Activated effector memory CD4-positive, alpha-beta T cell treated with anti-CD3 and anti-CD28 coated beads, Interleukin-2, amount 50 U/mL, for 16 hours (primary cell): ENCODE results near the gene CSTPP1.

ENCODE experiments used
- DNase-seq: peaks from one replicate; pipeline ENCODE4 v3.0.0-alpha.2; 2020

Gene CSTPP1, protein sequence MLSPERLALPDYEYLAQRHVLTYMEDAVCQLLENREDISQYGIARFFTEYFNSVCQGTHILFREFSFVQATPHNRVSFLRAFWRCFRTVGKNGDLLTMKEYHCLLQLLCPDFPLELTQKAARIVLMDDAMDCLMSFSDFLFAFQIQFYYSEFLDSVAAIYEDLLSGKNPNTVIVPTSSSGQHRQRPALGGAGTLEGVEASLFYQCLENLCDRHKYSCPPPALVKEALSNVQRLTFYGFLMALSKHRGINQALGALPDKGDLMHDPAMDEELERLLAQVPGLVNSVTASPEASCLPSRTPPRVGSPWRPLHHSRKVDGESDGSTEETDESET

DNA sequence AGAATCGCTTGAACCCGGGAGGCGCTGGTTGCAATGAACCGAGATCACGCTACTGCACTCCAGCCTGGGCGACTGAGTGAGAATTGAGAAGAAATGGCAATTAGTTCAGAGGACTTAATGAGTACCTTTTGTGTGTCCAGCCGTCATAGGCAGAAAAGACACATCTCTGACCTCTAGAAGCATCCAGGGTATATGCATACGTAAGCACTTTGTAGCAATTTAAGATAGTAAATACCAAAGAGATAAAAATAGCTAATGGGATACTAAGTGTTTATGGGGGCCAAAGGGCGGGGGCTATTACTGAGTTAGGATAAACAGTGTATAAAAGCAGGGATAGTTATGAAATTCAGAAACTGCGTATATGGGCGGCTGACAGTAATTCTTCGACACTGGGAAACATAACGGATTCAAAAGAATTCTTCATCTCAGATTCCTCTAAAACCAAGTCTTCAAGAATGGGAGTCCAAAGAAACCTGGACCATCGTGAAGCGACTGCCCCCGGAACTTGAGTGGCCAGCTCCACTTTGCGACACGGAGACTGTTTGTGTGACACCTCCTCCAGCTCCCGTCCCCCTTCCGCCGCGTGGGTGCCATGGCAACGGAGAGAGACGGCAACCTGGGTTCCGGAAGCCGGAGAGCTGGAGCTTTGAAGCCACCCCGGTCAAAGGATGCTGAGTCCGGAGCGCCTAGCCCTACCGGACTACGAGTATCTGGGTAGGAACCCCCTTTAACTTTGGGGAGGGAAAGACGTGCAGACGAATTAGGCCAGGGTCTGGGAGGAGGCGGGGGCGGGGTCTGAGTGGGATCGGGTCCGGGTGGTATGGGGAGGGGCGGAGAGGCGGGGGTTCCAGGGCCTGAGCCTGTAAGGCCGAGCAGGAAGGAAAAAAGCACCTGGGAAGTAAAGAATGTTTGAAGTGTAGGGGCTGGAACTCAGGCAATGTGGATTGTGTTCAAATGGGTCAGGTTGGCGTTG is at the start of gene CSTPP1:
CSTPP1 (plus strand) TSS at position 624 of the 973 bp plus-strand sequence; CDS start at position 669, 45 bp downstream.
- DNase-seq: peak; percentile 97

DNA sequence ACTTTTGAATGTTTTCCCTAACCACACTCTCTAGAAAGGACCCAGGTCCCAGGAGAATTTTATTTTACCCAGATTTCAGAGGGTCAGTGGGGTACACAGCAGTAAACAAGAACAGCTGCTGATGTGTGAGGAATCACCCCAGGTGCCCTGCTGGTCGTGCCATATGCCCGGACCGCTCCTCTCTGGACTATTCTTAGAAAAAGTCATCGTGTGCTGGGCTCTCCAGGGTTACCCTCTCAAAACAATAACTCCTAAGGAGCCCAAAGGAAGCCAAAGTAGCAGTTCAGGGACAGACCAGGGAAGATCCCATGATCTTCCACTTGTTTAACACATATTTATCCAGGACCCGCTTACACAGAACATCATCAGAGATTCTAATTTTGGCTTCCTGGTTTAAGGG is 47.9 kb upstream of the CSTPP1 start:
- DNase-seq: no peak

DNA sequence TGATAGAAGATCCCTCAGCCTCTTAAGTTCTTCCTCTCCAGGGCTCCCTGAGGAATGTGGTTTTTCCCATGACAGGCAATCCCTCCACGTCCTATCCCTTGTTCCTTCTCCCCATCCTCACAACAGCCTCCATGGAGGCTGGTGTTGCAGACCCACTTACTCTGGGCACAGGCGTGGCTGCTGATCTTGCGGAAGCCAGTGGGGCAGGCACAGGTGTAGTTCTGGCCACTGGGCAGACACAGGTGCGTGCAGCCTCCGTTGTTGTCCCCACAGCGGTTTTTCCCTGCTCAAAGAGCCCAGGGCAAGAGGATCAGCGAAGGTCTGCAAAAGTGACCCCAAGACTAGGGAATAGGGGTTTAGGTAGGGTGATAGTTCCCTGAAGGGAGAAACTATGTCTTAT is 47.3 kb upstream of the CSTPP1 start:
- no peak for DNase-seq

DNA sequence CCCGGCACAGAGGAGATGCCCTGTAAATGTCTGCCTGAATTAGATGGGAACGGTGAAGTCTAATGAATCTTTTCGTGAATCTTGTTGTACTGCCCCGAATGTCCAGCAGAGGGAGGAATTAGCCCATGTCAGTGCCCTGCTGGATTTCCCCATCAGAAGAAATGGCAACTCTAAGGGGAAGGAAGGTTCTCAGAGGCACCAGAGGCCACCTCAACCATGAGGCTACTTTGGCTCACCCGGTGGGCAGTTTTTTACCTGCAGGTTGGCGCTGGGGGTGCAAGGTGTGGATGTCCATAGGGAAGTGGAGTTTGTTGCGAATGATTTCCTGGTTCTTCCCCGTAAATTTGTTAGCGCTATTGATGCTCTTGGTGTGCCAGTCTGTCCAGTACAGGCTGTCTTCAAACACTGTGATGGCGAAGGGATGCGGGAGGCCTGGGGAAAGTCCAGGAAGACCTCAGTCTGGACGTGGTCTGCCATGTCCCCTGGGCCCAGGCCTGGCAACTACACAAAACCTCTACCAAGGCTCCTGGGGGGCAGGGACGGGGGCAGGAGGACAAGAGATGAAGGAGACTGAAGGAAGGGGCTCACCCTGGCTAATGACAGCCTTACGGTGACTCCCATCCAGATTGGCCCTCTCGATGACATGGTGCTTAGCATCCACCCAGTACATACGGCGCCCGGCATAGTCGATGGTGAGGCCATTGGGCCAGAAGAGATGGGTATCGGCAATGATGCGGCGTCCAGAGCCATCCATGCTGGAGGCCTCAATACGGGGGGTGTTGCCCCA is 46.7 kb upstream of the CSTPP1 start:
- DNase-seq: peak; percentile 84

DNA sequence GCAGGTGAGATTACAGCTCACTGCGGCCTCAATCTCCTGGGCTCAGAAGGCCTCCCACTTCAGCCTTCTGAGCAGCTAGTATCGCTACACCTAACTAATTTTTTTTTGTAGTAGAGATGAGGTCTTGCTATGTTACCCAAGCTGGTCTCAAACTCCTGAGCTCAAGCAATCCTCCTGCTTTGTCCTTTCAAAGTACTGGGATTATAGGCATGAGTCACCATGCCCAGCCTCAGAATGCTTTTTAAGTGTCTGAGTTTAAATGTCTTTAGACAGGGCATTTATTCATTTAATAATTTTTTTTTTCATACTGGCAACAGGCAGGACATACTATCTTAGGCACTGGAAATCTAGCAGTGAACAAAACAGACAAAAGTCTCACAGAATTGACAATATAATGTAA is 45.9 kb upstream of the CSTPP1 start:
- DNase-seq: no peak

DNA sequence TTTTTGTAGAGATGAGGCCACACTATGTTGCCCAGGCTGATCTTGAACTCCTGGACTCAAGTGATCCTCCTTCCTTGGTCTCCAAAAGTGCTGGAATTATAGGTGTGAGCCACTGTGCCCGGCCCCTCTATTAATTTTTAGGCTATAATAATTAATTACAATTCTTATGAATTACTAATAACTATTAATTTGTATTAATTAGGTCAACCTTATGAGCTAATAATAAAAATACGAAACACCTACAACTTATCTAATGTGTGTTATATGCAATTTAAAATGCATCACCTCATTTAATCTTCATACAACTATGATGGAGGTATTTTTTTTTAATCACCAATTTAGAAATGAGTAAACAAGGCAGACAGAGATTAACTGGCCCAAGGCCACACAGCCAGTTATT is 44.5 kb upstream of the CSTPP1 start:
- DNase-seq: no peak

DNA sequence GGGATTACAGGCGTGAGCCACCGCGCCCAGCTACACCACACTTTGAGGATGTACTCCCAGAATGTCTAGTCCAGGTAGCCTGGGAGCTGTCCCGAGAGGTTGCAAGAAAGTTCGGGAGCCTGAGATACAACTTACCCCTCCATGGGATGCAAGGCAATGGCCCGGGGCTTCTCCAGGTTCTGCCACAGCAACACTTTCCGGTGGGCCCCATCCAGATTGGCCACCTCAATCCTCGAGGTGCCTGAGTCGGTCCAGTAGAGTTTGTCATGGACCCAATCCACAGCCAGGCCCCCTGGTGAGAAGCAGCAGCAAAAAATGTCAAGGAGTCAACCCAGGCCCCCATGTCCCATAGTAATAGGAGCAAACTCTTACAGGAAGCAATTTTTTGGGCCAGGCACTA is 43.7 kb upstream of the CSTPP1 start:
- no peak for DNase-seq

DNA sequence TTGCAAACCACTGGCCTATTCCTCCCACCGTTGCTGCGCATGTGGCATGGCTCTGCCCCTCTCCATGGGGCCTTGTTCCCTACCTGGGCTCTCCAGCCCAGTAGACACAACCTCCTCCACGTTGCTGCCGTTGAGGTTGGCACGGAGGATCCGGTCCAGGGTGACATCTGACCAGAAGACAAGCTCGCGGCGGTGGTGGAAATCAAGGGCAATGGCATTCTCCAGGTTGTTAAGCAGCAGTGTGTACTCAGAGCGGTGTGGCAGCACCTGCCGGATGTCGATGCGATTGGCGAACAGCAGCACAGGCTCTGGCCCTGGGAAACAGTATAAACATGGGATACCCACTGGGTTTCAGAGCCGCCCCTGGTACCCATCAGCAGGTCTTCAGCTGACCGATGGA is 42.1 kb upstream of the CSTPP1 start:
- DNase-seq: no peak

DNA sequence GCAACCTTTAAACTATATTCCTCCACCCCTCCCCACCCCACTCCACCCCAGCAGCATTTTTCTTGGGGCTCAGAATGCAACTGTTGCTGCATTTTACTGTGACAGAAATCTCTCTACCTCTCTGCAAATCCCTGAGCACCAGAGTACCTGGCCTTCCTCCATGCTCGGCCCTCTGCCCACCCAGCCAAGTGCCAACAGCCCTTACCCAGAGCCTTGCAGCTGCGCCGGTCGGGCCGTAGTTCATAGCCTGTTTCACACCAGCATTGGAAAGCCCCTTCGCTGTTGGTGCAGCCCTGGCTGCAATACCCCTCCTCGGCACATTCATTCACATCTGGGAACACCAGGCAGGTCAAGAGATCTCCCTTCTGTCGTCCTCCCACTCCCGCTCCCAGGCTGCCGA is 41.6 kb upstream of the CSTPP1 start:
- DNase-seq: no peak

DNA sequence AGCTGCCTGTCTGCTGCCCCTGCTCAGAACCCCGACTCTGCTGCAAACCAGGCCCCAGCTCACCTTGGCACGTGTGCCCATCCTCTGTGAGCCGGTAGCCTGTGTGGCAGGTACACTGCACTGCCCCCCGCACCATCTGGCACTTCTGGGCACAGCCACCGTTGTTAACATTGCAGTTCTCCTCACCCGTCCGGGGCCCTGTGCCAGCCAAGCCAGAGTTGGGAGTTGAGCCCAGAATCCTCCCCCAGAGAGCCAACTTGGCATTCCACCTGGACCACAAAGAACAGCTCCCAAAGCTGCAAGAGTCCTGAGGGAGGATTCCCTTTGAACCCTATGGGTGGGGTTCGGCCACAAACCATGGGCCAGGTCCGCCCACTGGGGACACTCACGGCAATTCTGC is 40.7 kb upstream of the CSTPP1 start:
- no peak for DNase-seq

DNA sequence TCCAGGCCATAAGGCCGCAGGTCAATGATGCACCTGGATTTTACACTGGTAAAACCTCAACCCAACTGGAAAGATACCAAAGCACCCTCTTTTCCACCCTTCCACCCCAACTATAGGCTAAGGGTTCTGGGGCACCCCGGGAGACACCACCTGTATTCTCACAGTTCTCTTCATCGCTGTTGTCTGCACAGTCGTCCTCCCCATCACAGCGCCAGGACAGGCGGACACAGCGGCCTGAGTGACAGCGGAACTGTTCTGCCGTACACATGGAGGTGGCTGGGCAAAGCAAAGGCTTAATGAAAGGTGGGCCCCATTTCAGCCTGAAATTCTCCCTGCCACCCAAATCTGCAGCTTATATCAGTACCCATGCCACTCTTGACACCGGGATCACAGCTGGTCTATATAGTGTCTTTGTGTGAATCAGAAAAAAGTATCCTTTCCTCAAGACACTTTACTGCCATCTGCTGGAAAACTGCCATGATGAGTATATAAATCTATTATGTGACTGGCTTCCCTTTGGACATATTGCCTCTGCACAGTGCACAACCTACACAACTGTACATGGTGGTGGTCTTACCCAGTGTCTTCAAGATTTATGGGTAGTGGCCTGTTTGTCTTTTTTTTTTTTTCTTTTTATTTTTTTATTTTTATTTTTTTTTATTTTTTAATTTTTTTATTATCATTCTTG is 39.7 kb upstream of the CSTPP1 start:
- DNase-seq: no peak

DNA sequence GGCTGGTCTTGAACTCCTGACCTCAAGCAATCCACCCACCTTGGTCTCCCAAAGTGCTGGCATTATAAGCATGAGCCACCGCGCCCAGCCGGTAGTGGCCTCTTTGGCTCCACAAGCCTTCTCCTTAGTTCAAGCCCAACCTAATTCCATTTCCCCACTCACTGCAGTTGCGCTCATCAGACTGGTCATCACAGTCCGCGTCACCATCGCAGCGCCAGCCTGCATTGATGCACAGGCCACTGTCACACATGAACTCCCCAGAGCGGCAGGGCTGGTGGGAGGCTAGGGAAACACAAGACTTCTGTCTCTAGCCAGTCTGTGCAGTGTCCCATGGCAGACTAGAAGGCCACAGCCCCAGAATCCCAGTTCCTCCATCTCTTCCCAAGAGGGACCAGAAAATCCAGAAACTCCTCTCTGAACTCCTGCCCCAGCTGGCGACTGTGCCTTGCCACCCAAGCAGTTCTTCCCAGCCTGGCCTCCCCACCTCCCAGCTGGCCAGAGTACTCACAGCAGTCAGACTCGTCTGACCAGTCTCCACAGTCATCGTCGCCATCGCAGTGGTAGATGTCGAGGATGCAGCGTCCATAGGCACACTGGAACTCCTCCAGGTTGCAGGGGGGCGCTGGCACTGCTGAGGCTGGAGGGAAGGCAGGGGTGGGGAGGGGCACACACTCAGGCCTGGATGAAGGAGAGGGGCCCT is 38.0 kb upstream of the CSTPP1 start:
- DNase-seq: no peak

DNA sequence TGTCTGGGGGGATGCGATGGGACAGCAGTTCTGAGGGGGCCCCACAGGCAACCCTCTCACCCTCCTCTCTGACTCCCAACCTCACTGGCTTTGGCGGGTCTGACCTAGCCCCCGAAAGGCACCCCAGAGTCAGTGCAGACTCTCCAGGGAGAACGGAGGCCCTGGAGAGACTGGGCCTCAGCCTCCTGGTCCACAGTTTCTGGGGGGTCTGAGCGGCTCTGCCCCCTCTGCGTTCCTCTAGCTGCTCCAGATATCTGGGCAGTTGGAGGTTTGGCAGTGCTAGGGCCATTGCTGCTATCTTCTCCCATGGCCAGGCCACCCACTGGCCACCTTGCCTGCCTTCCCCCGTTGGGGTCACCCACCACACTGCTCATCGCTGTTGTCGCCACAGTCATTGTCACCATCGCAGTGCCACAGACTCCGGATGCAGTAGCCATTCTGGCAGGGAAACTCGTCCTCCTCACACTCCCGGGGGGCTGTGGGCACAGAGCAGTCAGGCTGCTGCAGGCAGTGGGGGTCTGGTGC is 37.0 kb upstream of the CSTPP1 start:
- DNase-seq: no peak

DNA sequence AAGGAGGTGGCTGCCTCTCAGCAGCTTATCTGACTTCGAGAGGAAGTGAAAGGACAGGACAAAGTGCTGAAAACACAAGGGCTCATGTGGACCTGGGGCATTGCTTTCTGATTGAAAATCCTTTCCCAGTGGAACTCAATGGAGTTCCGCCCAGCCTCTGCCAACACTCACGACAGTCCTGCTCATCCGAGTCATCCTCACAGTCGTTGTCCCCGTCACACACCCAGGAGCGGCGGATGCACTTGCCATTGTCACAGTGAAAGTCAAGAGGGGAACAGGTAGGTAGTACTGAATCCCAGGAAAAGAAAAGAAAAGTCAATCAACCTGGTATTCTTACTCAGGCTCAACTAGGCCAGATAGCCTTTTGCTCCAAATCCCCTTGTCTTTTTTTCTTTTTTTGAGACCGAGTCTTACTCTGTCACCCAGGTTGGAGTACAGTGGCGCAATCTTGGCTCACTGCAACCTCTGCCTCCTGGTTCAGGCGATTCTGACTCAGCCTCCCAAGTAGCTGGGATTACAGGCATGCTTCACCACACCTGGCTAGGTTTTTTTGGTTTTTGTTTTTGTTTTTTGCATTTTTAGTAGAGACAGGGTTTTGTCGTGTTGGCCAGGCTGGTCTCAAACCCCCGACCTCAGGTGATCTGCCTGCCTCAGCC is 36.3 kb upstream of the CSTPP1 start:
- no peak for DNase-seq

DNA sequence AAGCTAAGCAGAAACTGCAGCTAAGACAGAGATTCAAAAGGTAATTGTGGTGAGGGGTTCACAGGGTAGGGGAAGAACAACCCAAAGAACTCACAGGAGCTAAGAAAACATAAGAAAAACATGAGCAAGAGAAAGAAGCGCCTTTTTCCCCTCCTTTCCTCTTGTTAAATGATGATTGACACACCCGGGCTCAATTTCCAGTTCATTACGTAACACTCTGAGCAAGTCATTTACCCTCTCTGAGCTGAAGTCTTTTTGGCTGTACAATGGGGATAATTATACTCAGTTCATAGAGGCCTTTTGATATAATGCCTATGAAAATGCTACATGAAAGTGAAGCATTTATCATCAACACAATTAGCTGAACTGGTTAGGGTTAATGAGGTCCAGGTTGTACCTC is 35.4 kb upstream of the CSTPP1 start:
- DNase-seq: no peak

DNA sequence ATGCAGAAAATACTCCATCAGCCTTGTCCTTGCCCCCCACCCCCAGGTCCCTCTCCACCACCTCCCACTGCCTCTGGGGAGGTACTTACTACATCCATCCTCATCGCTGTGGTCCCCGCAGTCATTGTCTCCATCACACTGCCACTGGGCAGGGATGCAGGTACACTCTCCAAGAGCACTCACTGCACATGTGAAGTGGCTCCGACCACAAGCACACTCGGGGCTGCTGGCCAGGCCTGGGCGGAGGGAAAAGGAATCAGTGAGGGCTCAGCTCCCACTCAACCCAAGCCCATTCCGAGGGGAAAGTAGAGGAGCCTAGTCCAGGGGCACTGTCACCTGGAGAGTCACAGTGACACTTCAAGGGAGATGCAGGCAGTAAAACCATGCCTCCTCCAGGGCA is 33.9 kb upstream of the CSTPP1 start:
- no peak for DNase-seq

DNA sequence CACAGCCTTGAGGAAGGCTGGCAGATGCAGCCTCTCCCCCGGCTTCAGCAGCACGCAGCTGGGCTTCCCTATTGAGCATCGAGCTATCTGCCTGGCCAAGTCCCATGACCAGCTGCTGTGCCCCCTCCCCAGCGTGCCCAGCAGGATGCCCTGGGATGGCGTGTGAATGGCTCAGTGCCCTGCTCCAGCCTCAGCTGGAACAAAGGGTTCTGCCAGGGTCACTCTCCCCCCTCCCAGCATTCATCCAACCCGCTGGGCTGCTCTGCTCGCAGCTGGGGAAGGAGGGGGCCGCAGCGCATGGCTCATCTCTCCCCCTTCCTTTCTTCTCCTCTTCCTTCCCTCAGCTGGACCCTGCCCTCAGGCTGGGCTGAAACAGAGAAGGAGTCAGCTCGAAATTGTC is 32.7 kb upstream of the CSTPP1 start:
- DNase-seq: no peak

DNA sequence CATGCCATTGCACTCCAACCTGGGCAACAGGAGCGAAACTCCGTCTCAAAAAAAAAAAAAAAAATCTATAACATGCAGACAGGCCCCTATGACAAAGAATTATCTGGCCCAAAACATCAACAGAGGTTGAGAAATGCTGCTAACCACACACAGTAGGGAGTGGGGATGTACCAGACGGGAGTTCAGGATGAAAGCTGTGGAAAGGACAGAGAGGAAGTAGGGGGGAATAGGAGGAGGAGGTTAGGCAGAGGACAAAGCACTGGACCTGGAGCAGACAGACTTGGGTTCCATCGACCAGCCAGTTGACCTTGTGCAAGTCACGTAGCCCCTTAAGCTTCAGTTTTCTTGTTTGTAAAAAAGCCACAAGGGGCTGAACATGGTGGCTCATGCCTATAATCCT is 30.8 kb upstream of the CSTPP1 start:
- DNase-seq: no peak

DNA sequence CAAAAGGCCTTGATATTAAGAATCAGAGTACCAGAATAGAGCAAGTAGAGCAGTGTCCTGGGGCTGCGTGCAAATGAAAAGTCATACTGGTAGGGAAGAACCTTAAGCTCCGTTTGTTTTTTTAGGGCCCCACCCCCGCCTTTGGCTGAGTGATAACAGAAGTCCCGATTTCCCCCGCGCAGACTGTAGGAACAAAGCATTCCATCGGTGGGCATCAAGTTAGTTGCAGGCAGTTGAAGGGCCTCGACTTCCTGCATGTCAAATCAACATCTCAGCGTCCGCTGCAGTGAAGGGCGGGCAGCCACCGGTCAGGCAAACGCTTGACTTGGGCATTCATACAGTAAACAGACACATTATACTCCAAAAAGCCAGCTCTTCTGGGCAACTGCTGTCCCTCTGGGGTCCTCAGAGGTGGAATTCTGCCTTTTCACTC is 29.9 kb upstream of the CSTPP1 start:
- DNase-seq: no peak

DNA sequence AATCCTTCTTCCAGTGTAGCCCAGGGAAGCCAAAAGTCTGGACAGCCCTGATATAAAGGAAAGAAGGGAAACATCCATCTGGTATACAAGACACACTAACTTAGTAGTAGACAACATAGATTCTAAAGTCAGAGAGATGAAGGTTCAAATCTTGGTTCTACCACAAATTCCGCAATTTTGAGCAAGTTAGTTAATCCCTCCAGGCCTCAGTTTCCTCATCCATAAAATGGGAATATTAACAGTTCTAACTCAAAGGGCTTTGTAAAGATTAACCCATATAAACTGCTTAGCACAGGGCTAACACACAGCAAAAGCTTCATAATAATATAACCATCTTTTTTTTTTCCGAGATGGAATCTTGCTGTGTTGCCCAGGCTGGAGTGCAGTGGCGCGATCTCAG is 29.0 kb upstream of the CSTPP1 start:
- DNase-seq: no peak

DNA sequence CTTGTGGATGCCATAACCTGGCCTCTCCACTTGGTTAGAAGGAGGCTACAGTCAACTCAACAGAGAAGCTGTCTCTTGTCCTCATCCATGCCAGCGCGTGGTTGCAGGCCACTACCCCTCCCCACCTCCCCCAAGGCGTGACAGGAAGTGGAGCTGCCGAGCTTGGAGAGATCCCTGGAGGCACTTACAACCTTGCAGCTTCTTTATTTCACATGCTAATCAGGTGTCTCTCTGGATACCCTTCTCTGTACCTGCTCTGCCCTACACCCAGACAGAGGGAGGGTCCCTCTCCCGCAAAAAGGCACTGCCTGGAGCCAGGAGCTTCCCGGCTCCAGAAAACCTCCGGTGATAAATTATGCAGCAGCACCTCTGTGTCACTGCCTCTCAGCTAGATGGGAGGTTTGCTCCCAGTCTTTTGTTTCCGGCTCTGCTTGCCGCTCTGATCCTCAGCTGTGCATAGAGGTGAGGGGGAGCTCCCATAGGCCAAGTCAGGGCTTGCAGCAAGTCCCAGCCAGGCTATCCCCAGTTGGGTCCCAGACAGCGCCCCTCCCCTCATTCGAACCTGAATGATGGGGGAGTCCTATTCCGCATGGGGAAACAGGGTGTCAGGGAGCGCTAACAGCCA is 23.9 kb upstream of the CSTPP1 start:
- DNase-seq: no peak
